Measurements from ENCODE around the gene PTPN9.
"Not testable (repeated sequence)": the region's sequence is repeated elsewhere in the genome, so short reads cannot be mapped to it uniquely, and the experiment has no call there.

Gene PTPN9

GRCh38 chr15:75578173-75578947 is 755 bp downstream of the PTPN9 start:
- DNase-seq: peak; percentile 20

GRCh38 chr15:75577401-75578172 is 1.5 kb downstream of the PTPN9 start:
- DNase-seq: peak; percentile 21

GRCh38 chr15:75573648-75574384 is 5.3 kb downstream of the PTPN9 start:
- DNase-seq: no peak

GRCh38 chr15:75570126-75570845 is 8.8 kb downstream of the PTPN9 start:
- no peak for DNase-seq

- peak; percentile 20 for DNase-seq
Observed at GRCh38 chr15:75565062-75565970, 13.8 kb downstream of the PTPN9 start.

GRCh38 chr15:75561888-75562287 is 17.2 kb downstream of the PTPN9 start:
- no peak for DNase-seq

GRCh38 chr15:75559360-75559759 is 19.8 kb downstream of the PTPN9 start:
- DNase-seq: not testable (repeated sequence)

GRCh38 chr15:75558955-75559354 is 20.2 kb downstream of the PTPN9 start:
- not testable (repeated sequence) for DNase-seq

GRCh38 chr15:75554717-75555116 is 24.4 kb downstream of the PTPN9 start:
- peak; percentile 32 for DNase-seq

- DNase-seq: no peak
Observed at GRCh38 chr15:75553659-75554058, 25.5 kb downstream of the PTPN9 start.

- no peak for DNase-seq
Observed at GRCh38 chr15:75551091-75551490, 28.0 kb downstream of the PTPN9 start.

- no peak for DNase-seq
Observed at GRCh38 chr15:75545064-75545463, 34.1 kb downstream of the PTPN9 start.

GRCh38 chr15:75544359-75544758 is 34.8 kb downstream of the PTPN9 start:
- no peak for DNase-seq

- DNase-seq: not testable (repeated sequence)
Observed at GRCh38 chr15:75542949-75543545, 36.1 kb downstream of the PTPN9 start.

GRCh38 chr15:75542386-75542797 is 36.7 kb downstream of the PTPN9 start:
- no peak for DNase-seq

GRCh38 chr15:75538376-75538775 is 40.7 kb downstream of the PTPN9 start:
- DNase-seq: no peak

GRCh38 chr15:75533945-75534344 is 45.2 kb downstream of the PTPN9 start:
- no peak for DNase-seq

GRCh38 chr15:75532413-75533250 is 46.5 kb downstream of the PTPN9 start:
- DNase-seq: peak; percentile 86

GRCh38 chr15:75531041-75531450 is 48.1 kb downstream of the PTPN9 start:
- peak; percentile 8 for DNase-seq

GRCh38 chr15:75530169-75530568 is 48.9 kb downstream of the PTPN9 start:
- no peak for DNase-seq

Measured in HCEC 1CT (cell line).